NCI-H82 treated with DMSO at 0.1 percent for 48 hours (cell line): Measurements from ENCODE around the gene SERPINA6.
"Not testable (repeated sequence)": the region's sequence is repeated elsewhere in the genome, so short reads cannot be mapped to it uniquely, and the experiment has no call there.

Experiments
- DNase-seq: peaks from one replicate; lab custom pipeline; 2025; ENCODE audit not compliant: unreplicated experiment; lab: John Stamatoyannopoulos, UW

The SERPINA6 gene

GRCh38 chr14:94322648-94323570 is at the start of gene SERPINA6:
TSS of gene SERPINA6 (minus strand) at chr14:94323336. CDS start at chr14:94314648, 8,688 bp downstream.
- DNase-seq = no peak

- DNase-seq = no peak
Observed at GRCh38 chr14:94372021-94372605, 49.0 kb upstream of the SERPINA6 start.

GRCh38 chr14:94370524-94370910 is 47.4 kb upstream of the SERPINA6 start:
- DNase-seq = no peak

DNA sequence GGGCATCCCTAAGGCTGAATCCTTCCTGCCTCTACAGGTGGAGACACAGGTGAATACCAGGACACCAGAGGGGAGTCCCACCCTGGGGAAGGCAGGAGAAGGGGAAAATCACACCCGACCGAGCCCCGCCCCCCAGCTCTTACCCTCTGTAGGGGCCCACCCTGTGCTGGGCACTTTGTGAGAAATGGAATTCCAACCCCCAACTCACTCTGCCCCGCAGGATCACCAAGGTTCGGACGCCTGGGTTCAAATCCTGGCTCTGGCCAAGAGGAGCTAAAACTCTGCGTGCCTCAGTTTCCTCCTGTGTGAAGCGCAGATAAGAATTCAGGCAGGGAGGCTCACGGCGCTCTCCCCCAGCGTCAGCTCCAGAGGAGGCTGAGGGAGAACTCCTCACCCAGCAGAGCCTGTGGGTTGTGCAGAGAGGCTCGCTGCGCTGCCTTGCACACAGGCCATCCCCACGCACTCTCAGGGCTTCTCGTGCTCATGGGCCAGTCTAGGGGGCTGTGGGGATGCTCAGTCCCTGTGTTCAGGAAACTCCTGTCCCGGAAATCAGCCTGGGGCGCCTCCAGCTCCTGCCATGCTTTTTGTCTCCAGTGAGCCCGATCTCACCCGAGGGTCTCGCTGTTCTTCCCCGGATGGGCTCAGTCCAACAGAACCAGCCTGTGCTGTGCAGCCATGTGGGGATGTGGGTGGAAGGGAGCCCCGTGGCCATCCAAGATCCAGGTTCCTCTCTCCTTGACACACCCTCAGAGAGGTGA is 46.8 kb upstream of the SERPINA6 start:
- not testable (repeated sequence) for DNase-seq

- no peak for DNase-seq
Observed at GRCh38 chr14:94368956-94369355, 45.8 kb upstream of the SERPINA6 start.

GRCh38 chr14:94368243-94368590 is 45.1 kb upstream of the SERPINA6 start:
- no peak for DNase-seq

GRCh38 chr14:94367347-94368242 is 44.5 kb upstream of the SERPINA6 start:
- no peak for DNase-seq

DNA sequence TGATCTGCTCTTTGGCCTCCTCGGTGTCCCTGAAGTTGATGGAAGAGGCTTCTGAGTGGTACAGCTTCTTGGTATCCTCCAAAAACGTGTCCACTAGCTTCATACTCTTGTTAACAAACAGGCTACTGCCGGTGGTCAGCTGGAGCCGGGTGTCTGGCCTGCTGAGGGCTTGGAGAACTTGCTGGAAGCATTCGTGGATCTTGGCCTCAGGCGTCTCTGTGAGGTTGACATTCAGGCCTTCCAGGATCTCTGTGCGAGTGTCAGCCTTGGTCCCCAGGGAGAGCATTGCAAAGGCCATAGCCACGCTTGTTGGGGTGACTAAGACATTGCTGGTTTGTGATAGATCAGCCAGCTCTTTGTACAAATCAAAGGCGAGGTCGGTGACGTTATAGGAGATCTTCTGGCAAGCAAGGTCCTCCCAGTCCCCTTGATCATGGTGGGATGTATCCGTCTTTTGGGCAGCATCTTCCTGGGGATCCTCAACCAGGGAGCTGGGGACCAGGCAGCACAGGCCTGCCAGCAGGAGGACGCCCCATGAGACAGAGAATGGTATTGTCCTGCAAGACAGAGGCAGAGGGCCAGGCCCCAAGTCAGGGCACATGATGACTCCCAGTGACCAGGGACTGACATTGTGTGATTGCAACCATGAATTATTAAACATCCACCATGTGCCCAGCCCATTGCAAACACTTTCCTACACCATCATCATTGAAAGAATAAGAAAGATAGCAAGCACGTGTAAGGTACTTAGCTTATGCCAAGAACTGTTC is 43.2 kb upstream of the SERPINA6 start, which contains the start of gene SERPINA2:
SERPINA2 (minus strand) TSS at position 553 of the 770 bp plus-strand sequence.
- DNase-seq = no peak

DNA sequence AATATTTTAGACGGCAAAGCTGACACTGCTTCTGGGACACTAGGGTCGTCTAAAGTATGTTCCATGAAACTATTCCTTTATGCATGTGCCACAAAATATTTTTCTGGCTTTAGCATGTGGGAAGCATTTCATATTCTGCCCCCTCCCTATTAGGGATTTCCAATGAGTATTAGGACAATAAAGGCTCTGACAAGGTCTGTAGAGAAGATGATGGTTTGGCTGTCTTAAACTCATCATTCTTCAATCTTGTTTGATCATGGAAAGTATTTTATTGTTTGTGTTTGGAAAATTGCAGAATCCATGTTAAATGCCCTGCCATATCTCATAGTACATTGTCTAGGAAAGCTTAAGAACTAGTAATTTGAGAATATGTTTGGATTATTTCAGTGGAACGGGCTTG is 42.5 kb upstream of the SERPINA6 start:
- DNase-seq = no peak

DNA sequence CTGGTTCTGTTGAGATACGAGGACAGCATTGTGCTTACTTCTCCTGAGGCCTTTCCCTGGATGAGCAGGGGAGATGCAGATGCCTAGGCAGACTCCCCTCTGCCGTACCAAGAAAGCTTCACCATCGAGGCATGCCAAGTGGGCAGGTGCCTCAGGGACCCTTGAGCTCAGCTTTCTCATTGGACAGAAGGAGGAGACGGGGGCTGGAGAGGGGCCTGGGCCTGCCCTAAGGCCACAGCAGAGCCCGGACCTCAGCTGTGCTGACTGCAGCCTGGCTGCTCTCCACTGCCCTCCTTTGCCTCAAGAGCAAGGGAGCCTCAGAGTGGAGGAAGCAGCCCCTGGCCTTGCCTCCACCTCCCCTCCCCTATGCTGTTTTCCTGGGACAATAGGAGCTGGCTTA is 41.8 kb upstream of the SERPINA6 start:
- DNase-seq = no peak

DNA sequence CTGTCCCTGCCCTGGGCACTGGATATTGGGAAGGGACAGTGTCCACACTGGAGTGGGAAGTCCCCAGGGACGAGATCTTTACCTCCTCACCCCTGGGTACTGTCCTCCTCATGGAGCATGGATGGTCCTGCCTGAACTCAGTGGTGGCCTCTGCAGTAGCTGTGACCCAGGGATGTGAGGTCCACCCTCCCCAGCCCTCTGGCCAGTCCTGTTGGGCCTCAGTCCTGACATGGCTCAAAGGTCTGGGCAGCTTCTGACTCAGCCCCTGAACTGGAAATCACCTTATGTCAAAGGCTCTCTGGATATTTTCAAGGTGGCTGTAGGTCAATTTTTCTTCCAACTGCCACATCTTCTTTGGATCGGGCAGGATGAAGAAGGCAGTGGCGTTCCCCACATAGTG is 40.9 kb upstream of the SERPINA6 start:
- DNase-seq = no peak

DNA sequence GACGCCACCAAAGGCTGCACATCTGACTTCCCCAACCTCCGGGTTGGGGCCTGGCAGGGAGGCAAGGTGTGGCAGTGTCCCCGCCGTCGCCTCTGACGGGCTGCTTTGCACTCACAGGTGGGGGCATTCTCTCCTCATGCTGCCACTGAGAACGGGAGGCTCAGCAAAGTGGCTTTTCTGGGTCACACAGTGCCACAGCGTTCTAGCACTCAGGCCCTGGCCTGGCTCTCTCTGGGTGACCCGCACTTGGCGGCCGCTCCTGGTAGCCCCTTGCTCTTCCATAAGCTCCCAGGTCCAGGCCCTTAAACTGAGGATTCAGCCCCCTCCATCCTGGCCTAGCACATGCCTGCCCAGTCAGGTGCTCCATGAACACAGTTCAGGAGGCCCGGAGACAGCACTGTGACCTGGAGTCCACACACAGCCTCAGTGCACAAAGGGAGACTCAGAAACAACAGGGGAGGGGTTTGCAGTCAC is 40.1 kb upstream of the SERPINA6 start:
- DNase-seq = no peak

- no peak for DNase-seq
Observed at GRCh38 chr14:94362614-94363133, 39.5 kb upstream of the SERPINA6 start.

GRCh38 chr14:94361682-94362081 is 38.5 kb upstream of the SERPINA6 start:
- DNase-seq = no peak

GRCh38 chr14:94360945-94361565 is 37.9 kb upstream of the SERPINA6 start:
- DNase-seq = no peak

DNA sequence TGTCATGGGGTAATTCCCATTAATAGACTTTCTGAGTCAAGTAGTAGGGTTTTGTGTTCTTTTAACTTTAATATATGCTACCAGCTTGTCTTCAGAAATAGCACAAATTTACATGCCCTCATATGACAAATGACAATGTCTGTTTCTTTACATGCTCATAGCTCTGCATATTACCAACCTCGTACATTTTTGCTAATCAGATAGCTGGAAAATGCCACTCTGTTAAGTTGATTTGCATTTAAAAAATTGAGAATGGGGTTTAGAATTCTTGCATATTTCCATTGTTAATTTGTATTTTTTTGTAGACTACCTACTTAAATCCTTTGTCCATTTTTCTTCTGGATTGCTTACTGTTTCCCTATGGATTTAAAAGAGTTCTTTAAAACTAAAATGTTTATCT is 34.0 kb upstream of the SERPINA6 start:
- DNase-seq = no peak

GRCh38 chr14:94356379-94357056 is 33.4 kb upstream of the SERPINA6 start:
- DNase-seq = no peak

DNA sequence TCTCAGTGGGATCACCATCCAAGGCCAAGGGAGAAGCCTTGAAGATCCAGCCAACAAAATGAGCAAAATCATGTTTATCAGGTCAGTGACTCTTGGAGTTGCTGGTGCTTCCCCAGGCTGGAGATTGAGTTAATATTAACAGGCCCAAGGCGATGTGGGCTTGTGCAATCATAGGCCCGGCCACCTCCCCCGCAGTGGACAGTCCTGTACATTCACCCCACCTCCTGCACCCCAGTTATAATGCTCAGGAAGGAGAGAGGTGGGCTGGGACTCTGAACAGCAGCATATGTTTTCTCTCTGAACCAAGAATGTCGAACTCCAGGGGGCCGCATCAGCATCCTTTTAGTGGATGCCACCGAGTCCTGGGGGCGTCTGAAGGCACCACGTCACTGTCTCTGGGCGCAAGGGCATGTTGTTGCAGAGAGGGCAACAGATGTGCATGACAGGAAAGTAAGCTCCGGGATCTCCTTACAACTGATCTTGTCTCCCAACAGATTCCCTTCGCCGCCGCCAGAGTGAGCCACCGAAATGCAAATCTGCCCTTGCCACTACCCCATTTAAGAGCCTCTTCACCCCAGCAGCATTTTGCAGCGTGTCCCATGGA is 32.2 kb upstream of the SERPINA6 start:
- DNase-seq = no peak
